ENCODE data around the gene C2CD5. TPM values are rescaled to one million over a fixed set of nuclear protein-coding genes. Genes with fewer than 3 reads are reported as not detected.

Gene C2CD5, protein sequence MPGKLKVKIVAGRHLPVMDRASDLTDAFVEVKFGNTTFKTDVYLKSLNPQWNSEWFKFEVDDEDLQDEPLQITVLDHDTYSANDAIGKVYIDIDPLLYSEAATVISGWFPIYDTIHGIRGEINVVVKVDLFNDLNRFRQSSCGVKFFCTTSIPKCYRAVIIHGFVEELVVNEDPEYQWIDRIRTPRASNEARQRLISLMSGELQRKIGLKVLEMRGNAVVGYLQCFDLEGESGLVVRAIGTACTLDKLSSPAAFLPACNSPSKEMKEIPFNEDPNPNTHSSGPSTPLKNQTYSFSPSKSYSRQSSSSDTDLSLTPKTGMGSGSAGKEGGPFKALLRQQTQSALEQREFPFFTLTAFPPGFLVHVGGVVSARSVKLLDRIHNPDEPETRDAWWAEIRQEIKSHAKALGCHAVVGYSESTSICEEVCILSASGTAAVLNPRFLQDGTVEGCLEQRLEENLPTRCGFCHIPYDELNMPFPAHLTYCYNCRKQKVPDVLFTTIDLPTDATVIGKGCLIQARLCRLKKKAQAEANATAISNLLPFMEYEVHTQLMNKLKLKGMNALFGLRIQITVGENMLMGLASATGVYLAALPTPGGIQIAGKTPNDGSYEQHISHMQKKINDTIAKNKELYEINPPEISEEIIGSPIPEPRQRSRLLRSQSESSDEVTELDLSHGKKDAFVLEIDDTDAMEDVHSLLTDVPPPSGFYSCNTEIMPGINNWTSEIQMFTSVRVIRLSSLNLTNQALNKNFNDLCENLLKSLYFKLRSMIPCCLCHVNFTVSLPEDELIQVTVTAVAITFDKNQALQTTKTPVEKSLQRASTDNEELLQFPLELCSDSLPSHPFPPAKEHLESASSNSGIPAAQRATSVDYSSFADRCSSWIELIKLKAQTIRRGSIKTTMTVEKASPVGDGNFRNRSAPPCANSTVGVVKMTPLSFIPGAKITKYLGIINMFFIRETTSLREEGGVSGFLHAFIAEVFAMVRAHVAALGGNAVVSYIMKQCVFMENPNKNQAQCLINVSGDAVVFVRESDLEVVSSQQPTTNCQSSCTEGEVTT
- total RNA-seq: 40.0 TPM
- polyA plus RNA-seq: 10 to 100 TPM; 12.8 to 23.3 (median 18.7) TPM

DNA sequence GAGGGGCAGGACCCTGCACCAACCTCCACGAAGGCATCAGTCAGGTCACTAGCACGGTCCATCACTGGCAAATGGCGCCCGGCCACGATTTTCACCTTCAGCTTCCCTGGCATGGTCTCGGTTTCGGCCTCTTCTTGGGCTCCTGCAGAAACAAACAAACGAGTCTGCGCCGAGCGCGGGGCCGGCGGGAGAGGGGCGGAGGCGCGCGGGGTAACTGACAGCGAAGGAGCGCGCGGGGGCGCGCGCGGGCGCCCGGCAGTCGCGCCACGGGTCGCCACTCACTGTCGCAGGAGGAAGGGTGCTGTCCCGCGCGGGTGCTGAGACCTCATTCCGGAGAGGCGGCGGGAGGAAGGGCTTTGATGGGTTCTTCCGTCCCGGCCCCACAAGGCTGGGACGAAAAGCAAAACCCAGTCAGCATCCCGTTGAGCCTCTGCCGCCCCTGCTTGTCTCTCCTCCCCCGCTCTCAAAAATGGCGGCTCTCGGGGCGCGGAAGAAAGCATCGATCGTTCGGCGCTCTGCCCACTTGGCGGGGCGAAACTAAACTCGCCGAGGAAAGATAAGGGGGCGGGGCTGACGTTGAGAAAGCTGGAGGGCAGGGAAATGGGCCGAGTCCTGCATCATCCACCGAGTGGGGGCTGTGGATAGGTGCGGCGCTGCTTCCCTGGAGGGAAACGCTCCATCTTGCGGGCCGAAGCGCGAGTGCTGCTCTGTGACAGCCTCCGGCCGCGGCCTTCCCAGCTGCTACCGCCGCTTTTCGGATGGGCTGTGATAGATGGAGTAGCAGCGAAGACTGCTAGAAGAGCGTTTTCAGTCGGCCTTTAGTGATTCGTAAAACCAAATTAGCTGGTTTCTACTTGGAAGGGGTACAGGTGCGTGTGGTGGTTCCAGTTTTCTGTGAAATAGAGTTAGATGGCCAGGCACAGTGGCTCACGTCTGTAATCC is at the start of gene C2CD5:
Gene C2CD5 (minus strand): TSS at position 505 of the 942 bp plus-strand sequence. CDS start 392 bp downstream, at position 113.
- Histone ChIP-seq H3K27ac (ENCODE audit: insufficient read depth, low read length, poor library complexity, severe bottlenecking) (peak within 1 kb of the TSS; percentile 90), H3K27me3 (ENCODE audit: control insufficient read depth, insufficient read depth, low read length) (peaks cover 2% of the 10 kb centered on the region), H3K9me3 (ENCODE audit: control insufficient read depth in 2 of 2, low read length in 2 of 2) (no peaks in the 10 kb centered on the region), H3K4me3 (ENCODE audit: low read depth, low read length) (peak within 1 kb of the TSS; percentile 83), H3K36me3 (ENCODE audit: control insufficient read depth, insufficient read depth, low read length) (peaks cover 10% of the 10 kb centered on the region), H3K4me1 (ENCODE audit: control insufficient read depth, insufficient read depth, low read length, poor library complexity, severe bottlenecking) (peaks cover 32% of the 10 kb centered on the region)
- Mint-ChIP-seq H3K36me3 (peaks cover 20% of the 10 kb centered on the region), H3K4me3 (peak within 1 kb of the TSS; percentile 89 to 99 (median 96)), H3K27me3 (peaks cover 20% of the 10 kb centered on the region), H3K4me1 (peaks cover 29 to 46% (median 39%) of the 10 kb centered on the region in 4 donors), H3K27ac (peak within 1 kb of the TSS; percentile 96 to 98 (median 98)), H3K9me3 (peaks cover 0 to 4% (median 0%) of the 10 kb centered on the region in 7 donors)
- ATAC-seq (ENCODE audit: low read depth in 2 of 2) (peak; percentile 89), DNase-seq (peak; percentile 92 to 99 (median 96))

DNA sequence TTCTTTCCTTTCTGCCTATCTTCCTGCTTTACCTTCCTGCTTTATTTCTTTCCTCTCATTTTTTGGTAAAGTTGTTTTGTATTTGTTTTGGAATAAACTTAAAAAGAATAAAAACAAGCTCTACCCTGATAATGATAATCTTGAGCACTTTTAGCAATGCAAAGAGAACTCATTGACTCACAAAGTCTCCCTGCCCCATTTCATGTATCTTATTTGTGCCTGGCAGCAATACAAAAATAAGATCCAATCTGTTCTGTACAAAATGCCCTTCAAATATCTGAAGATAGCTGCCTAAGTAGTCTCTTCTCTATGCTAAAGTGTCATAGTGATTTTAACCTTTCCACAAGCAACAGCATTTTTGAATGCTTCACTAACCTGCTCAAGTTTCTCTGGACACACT is 49.5 kb upstream of the C2CD5 start:
- Histone ChIP-seq H3K4me3 (ENCODE audit: low read depth, low read length) (no peak overlapping the region), H3K4me1 (ENCODE audit: control insufficient read depth, insufficient read depth, low read length, poor library complexity, severe bottlenecking) (peaks cover 9% of the 10 kb centered on the region), H3K9me3 (ENCODE audit: control insufficient read depth in 2 of 2, low read length in 2 of 2) (no peaks in the 10 kb centered on the region), H3K36me3 (ENCODE audit: control insufficient read depth, insufficient read depth, low read length) (no peaks in the 10 kb centered on the region), H3K27ac (ENCODE audit: insufficient read depth, low read length, poor library complexity, severe bottlenecking) (no peak overlapping the region), H3K27me3 (ENCODE audit: control insufficient read depth, insufficient read depth, low read length) (no peaks in the 10 kb centered on the region)
- DNase-seq (no peak), ATAC-seq (ENCODE audit: low read depth in 2 of 2) (no peak)
- Mint-ChIP-seq H3K36me3 (no peaks in the 10 kb centered on the region), H3K9me3 (peaks cover 0 to 1% (median 0%) of the 10 kb centered on the region in 7 donors), H3K4me1 (peaks cover 9 to 26% (median 18%) of the 10 kb centered on the region in 4 donors), H3K4me3 (no peak overlapping the region), H3K27me3 (no peaks in the 10 kb centered on the region), H3K27ac (peak overlapping the region in 1 of 3 donors; percentile 18)

- Histone ChIP-seq H3K4me1 (ENCODE audit: control insufficient read depth, insufficient read depth, low read length, poor library complexity, severe bottlenecking) (no peaks in the 10 kb centered on the region), H3K36me3 (ENCODE audit: control insufficient read depth, insufficient read depth, low read length) (no peaks in the 10 kb centered on the region), H3K9me3 (ENCODE audit: control insufficient read depth in 2 of 2, low read length in 2 of 2) (no peaks in the 10 kb centered on the region), H3K27me3 (ENCODE audit: control insufficient read depth, insufficient read depth, low read length) (no peaks in the 10 kb centered on the region), H3K4me3 (ENCODE audit: low read depth, low read length) (no peak overlapping the region), H3K27ac (ENCODE audit: insufficient read depth, low read length, poor library complexity, severe bottlenecking) (no peak overlapping the region)
- peaks cover 0 to 1% (median 0%) of the 10 kb centered on the region in 7 donors for H3K9me3 Mint-ChIP-seq
- no peak for DNase-seq
- no peaks in the 10 kb centered on the region for H3K4me1 Mint-ChIP-seq
- no peak for ATAC-seq (ENCODE audit: low read depth in 2 of 2)
- peaks cover 4% of the 10 kb centered on the region for H3K27me3 Mint-ChIP-seq
- no peaks in the 10 kb centered on the region for H3K36me3 Mint-ChIP-seq
- no peak overlapping the region for H3K4me3 Mint-ChIP-seq
- H3K27ac Mint-ChIP-seq: no peak overlapping the region
These were observed 44.5 kb upstream of the C2CD5 start for GRCh38 chr12:22588817-22589216.

- DNase-seq (no peak), ATAC-seq (ENCODE audit: low read depth in 2 of 2) (no peak)
- H3K36me3 Mint-ChIP-seq: no peaks in the 10 kb centered on the region
- Histone ChIP-seq H3K4me3 (ENCODE audit: low read depth, low read length) (no peak overlapping the region), H3K9me3 (ENCODE audit: control insufficient read depth in 2 of 2, low read length in 2 of 2) (no peaks in the 10 kb centered on the region), H3K4me1 (ENCODE audit: control insufficient read depth, insufficient read depth, low read length, poor library complexity, severe bottlenecking) (no peaks in the 10 kb centered on the region), H3K27me3 (ENCODE audit: control insufficient read depth, insufficient read depth, low read length) (no peaks in the 10 kb centered on the region), H3K36me3 (ENCODE audit: control insufficient read depth, insufficient read depth, low read length) (no peaks in the 10 kb centered on the region), H3K27ac (ENCODE audit: insufficient read depth, low read length, poor library complexity, severe bottlenecking) (no peak overlapping the region)
- H3K27me3 Mint-ChIP-seq: no peaks in the 10 kb centered on the region
- H3K4me1 Mint-ChIP-seq: no peaks in the 10 kb centered on the region
- no peak overlapping the region for H3K4me3 Mint-ChIP-seq
- no peak overlapping the region for H3K27ac Mint-ChIP-seq
- peaks cover 0 to 2% (median 0%) of the 10 kb centered on the region in 7 donors for H3K9me3 Mint-ChIP-seq
These were observed 34.0 kb upstream of the C2CD5 start for GRCh38 chr12:22578328-22578727.

- peaks cover 0 to 2% (median 0%) of the 10 kb centered on the region in 7 donors for H3K9me3 Mint-ChIP-seq
- no peak overlapping the region for H3K27ac Mint-ChIP-seq
- H3K4me3 Mint-ChIP-seq: no peak overlapping the region
- Histone ChIP-seq H3K4me3 (ENCODE audit: low read depth, low read length) (no peak overlapping the region), H3K36me3 (ENCODE audit: control insufficient read depth, insufficient read depth, low read length) (no peaks in the 10 kb centered on the region), H3K27me3 (ENCODE audit: control insufficient read depth, insufficient read depth, low read length) (no peaks in the 10 kb centered on the region), H3K9me3 (ENCODE audit: control insufficient read depth in 2 of 2, low read length in 2 of 2) (no peaks in the 10 kb centered on the region), H3K4me1 (ENCODE audit: control insufficient read depth, insufficient read depth, low read length, poor library complexity, severe bottlenecking) (no peaks in the 10 kb centered on the region), H3K27ac (ENCODE audit: insufficient read depth, low read length, poor library complexity, severe bottlenecking) (no peak overlapping the region)
- H3K36me3 Mint-ChIP-seq: no peaks in the 10 kb centered on the region
- no peaks in the 10 kb centered on the region for H3K4me1 Mint-ChIP-seq
- DNase-seq (no peak), ATAC-seq (ENCODE audit: low read depth in 2 of 2) (no peak)
- H3K27me3 Mint-ChIP-seq: no peaks in the 10 kb centered on the region
These were observed 33.3 kb upstream of the C2CD5 start for GRCh38 chr12:22577667-22578066.

- Mint-ChIP-seq H3K9me3 (peaks cover 0 to 2% (median 0%) of the 10 kb centered on the region in 7 donors), H3K4me1 (no peaks in the 10 kb centered on the region), H3K27ac (no peak overlapping the region), H3K4me3 (no peak overlapping the region), H3K27me3 (peaks cover 6% of the 10 kb centered on the region), H3K36me3 (no peaks in the 10 kb centered on the region)
- Histone ChIP-seq H3K36me3 (ENCODE audit: control insufficient read depth, insufficient read depth, low read length) (no peaks in the 10 kb centered on the region), H3K4me1 (ENCODE audit: control insufficient read depth, insufficient read depth, low read length, poor library complexity, severe bottlenecking) (no peaks in the 10 kb centered on the region), H3K27me3 (ENCODE audit: control insufficient read depth, insufficient read depth, low read length) (peaks cover 4% of the 10 kb centered on the region), H3K9me3 (ENCODE audit: control insufficient read depth in 2 of 2, low read length in 2 of 2) (no peaks in the 10 kb centered on the region), H3K4me3 (ENCODE audit: low read depth, low read length) (no peak overlapping the region), H3K27ac (ENCODE audit: insufficient read depth, low read length, poor library complexity, severe bottlenecking) (no peak overlapping the region)
- no peak for ATAC-seq (ENCODE audit: low read depth in 2 of 2)
- no peak for DNase-seq
These were observed 32.1 kb upstream of the C2CD5 start for GRCh38 chr12:22576473-22576872.

DNA sequence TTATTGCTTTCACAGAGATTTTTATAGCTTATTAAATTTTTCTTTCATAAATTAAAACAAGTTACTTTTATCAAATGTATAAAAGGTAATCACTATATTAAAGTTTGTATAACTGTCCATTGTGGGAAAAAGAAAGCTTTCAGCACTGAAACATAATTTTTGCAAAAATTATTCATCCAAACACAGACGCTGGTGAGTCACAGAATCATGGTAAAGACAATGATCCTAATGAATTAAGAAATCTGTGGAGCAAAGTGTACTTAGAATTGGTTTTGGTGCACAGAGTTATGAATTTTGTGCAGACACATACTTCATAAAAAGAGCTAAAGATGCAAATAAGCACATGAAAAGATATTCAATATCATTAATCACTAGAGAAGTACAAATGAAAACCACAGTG is 31.7 kb upstream of the C2CD5 start:
- Mint-ChIP-seq H3K27ac (no peak overlapping the region), H3K9me3 (peaks cover 0 to 2% (median 0%) of the 10 kb centered on the region in 7 donors), H3K36me3 (no peaks in the 10 kb centered on the region), H3K4me1 (no peaks in the 10 kb centered on the region), H3K27me3 (peaks cover 6% of the 10 kb centered on the region), H3K4me3 (no peak overlapping the region)
- H3K9me3 ChIP-seq (ENCODE audit: control insufficient read depth in 2 of 2, low read length in 2 of 2): no peaks in the 10 kb centered on the region
- DNase-seq (no peak), ATAC-seq (ENCODE audit: low read depth in 2 of 2) (no peak)
- peaks cover 4% of the 10 kb centered on the region for H3K27me3 ChIP-seq (ENCODE audit: control insufficient read depth, insufficient read depth, low read length)
- H3K4me1 ChIP-seq (ENCODE audit: control insufficient read depth, insufficient read depth, low read length, poor library complexity, severe bottlenecking): no peaks in the 10 kb centered on the region
- no peak overlapping the region for H3K4me3 ChIP-seq (ENCODE audit: low read depth, low read length)
- H3K27ac ChIP-seq (ENCODE audit: insufficient read depth, low read length, poor library complexity, severe bottlenecking): no peak overlapping the region
- no peaks in the 10 kb centered on the region for H3K36me3 ChIP-seq (ENCODE audit: control insufficient read depth, insufficient read depth, low read length)

Measured in CD4-positive, CD25-positive, alpha-beta regulatory T cell (primary cell).